Activated CD4-positive, alpha-beta memory T cell treated with anti-CD3 and anti-CD28 coated beads for 36 hours (primary cell): ENCODE measurements around the gene FPGT. TPM values are rescaled to one million over a fixed set of nuclear protein-coding genes. Genes with fewer than 3 reads are reported as not detected.
"Not testable (repeated sequence)": the region's sequence is repeated elsewhere in the genome, so short reads cannot be mapped to it uniquely, and the experiment has no call there.

Source experiments
- CTCF ChIA-PET: fragments of 350-600 bp; sonication (Branson Sonifier 250); formaldehyde crosslinking; loops from one replicate; lab custom pipeline; 2021; ENCODE audit warnings: antibody characterized with exemption, inconsistent platforms; lab: Charles Lee
- POLR2A ChIA-PET: fragments of 350-600 bp; sonication (Branson Sonifier 250); formaldehyde crosslinking; loops from one replicate; lab custom pipeline; 2021; ENCODE audit warnings: antibody characterized with exemption; lab: Charles Lee
- DNase-seq: peaks from one replicate; pipeline ENCODE4 v3.0.0-alpha.2; 2020
- H3K27ac Mint-ChIP-seq: one replicate; pipeline ENCODE4 v1.8.0; 2021; ENCODE audit warnings: mixed read lengths
- H3K27me3 Mint-ChIP-seq: one replicate; pipeline ENCODE4 v1.8.0; 2021; ENCODE audit warnings: mixed read lengths
- H3K36me3 Mint-ChIP-seq: one replicate; pipeline ENCODE4 v1.8.0; 2021; ENCODE audit warnings: mixed read lengths
- H3K4me1 Mint-ChIP-seq: one replicate; pipeline ENCODE4 v1.8.0; 2021; ENCODE audit warnings: low read depth, mixed read lengths
- H3K4me3 Mint-ChIP-seq: one replicate; pipeline ENCODE4 v1.8.0; 2021; ENCODE audit warnings: mild to moderate bottlenecking, mixed read lengths
- H3K9me3 Mint-ChIP-seq: one replicate; pipeline ENCODE4 v1.8.0; 2021; ENCODE audit warnings: mixed read lengths
- intact Hi-C: fragments of 100-400 bp; cut with micrococcal nuclease; formaldehyde crosslinking; loops from one replicate; pipeline ENCODE4 v1.15.1; 2023
- total RNA-seq, 2 experiments: library from RNA; stranded (reverse); gene quantifications; one replicate each; pipeline ENCODE4 v1.2.3, GENCODE V29; 2021

FPGT gene
- total RNA-seq, 2 experiments from 2014 or later = 9.0 to 10.4 TPM

- H3K4me3 Mint-ChIP-seq = no peak overlapping the region
- H3K4me1 Mint-ChIP-seq = no peaks in the 10 kb centered on the region
- ChIA-PET CTCF (no interaction called here), POLR2A (no interaction called here)
- H3K27ac Mint-ChIP-seq = no peak overlapping the region
- H3K36me3 Mint-ChIP-seq = peaks cover 14% of the 10 kb centered on the region
- peaks cover 38% of the 10 kb centered on the region for H3K9me3 Mint-ChIP-seq
- no peak for DNase-seq
- H3K27me3 Mint-ChIP-seq = no peaks in the 10 kb centered on the region
- intact Hi-C loops = no loop called here
These were observed 24.7 kb downstream of the FPGT start for GRCh38 chr1:74222701-74223100.

GRCh38 chr1:74223453-74223852 is 25.4 kb downstream of the FPGT start:
- POLR2A ChIA-PET = no interaction called here
- H3K27ac Mint-ChIP-seq = no peak overlapping the region
- intact Hi-C loops = no loop called here
- CTCF ChIA-PET = no interaction called here
- H3K4me1 Mint-ChIP-seq = no peaks in the 10 kb centered on the region
- peaks cover 42% of the 10 kb centered on the region for H3K9me3 Mint-ChIP-seq
- no peaks in the 10 kb centered on the region for H3K27me3 Mint-ChIP-seq
- H3K4me3 Mint-ChIP-seq = no peak overlapping the region
- peaks cover 14% of the 10 kb centered on the region for H3K36me3 Mint-ChIP-seq
- DNase-seq = no peak

GRCh38 chr1:74235153-74235552 is 37.1 kb downstream of the FPGT start, which contains the start of gene TNNI3K:
TNNI3K (plus strand) TSS chr1:74235387; CDS start chr1:74235452, 65 bp downstream.
- Mint-ChIP-seq H3K27ac (no peak within 1 kb of the TSS), H3K27me3 (no peaks in the 10 kb centered on the region), H3K36me3 (no peaks in the 10 kb centered on the region), H3K4me3 (no peak within 1 kb of the TSS), H3K4me1 (no peaks in the 10 kb centered on the region), H3K9me3 (peaks cover 6% of the 10 kb centered on the region)
- DNase-seq = no peak
- intact Hi-C loops = no loop called here
- ChIA-PET CTCF (no interaction called here), POLR2A (no interaction called here)

GRCh38 chr1:74236440-74236839 is 38.4 kb downstream of the FPGT start:
- ChIA-PET CTCF (no interaction called here), POLR2A (no interaction called here)
- H3K9me3 Mint-ChIP-seq = peaks cover 3% of the 10 kb centered on the region
- no peaks in the 10 kb centered on the region for H3K4me1 Mint-ChIP-seq
- no peak for DNase-seq
- intact Hi-C loops = no loop called here
- no peaks in the 10 kb centered on the region for H3K27me3 Mint-ChIP-seq
- no peak overlapping the region for H3K27ac Mint-ChIP-seq
- H3K4me3 Mint-ChIP-seq = no peak overlapping the region
- no peaks in the 10 kb centered on the region for H3K36me3 Mint-ChIP-seq

- CTCF ChIA-PET = no interaction called here
- H3K27ac Mint-ChIP-seq = no peak overlapping the region
- H3K4me3 Mint-ChIP-seq = no peak overlapping the region
- intact Hi-C loops = no loop called here
- no peaks in the 10 kb centered on the region for H3K36me3 Mint-ChIP-seq
- no peaks in the 10 kb centered on the region for H3K27me3 Mint-ChIP-seq
- H3K9me3 Mint-ChIP-seq = peaks cover 3% of the 10 kb centered on the region
- no peak for DNase-seq
- no peaks in the 10 kb centered on the region for H3K4me1 Mint-ChIP-seq
- POLR2A ChIA-PET = no interaction called here
These were observed 39.0 kb downstream of the FPGT start for GRCh38 chr1:74237035-74237434.

GRCh38 chr1:74237787-74238186 is 39.7 kb downstream of the FPGT start:
- ChIA-PET CTCF (no interaction called here), POLR2A (no interaction called here)
- H3K36me3 Mint-ChIP-seq = no peaks in the 10 kb centered on the region
- no peak overlapping the region for H3K27ac Mint-ChIP-seq
- H3K27me3 Mint-ChIP-seq = no peaks in the 10 kb centered on the region
- H3K9me3 Mint-ChIP-seq = no peaks in the 10 kb centered on the region
- no peak for DNase-seq
- H3K4me1 Mint-ChIP-seq = no peaks in the 10 kb centered on the region
- no peak overlapping the region for H3K4me3 Mint-ChIP-seq
- intact Hi-C loops = no loop called here

GRCh38 chr1:74245168-74245772 is 47.2 kb downstream of the FPGT start:
- CTCF ChIA-PET = no interaction called here
- intact Hi-C loops = no loop called here
- no peaks in the 10 kb centered on the region for H3K4me1 Mint-ChIP-seq

GRCh38 chr1:74246315-74246714 is 48.3 kb downstream of the FPGT start:
- DNase-seq = no peak
- ChIA-PET CTCF (no interaction called here), POLR2A (no interaction called here)

More at GRCh38 chr1:74245168-74245772, 47.2 kb downstream of the FPGT start:
- no peaks in the 10 kb centered on the region for H3K27me3 Mint-ChIP-seq
- H3K36me3 Mint-ChIP-seq = no peaks in the 10 kb centered on the region
- DNase-seq = no peak
- H3K27ac Mint-ChIP-seq = no peak overlapping the region
- no peaks in the 10 kb centered on the region for H3K9me3 Mint-ChIP-seq
- H3K4me3 Mint-ChIP-seq = no peak overlapping the region
- POLR2A ChIA-PET = no interaction called here

GRCh38 chr1:74247881-74248528 is 50.0 kb downstream of the FPGT start:
- intact Hi-C loops = no loop called here
- H3K4me3 Mint-ChIP-seq = no peak overlapping the region
- no peak overlapping the region for H3K27ac Mint-ChIP-seq
- no peaks in the 10 kb centered on the region for H3K9me3 Mint-ChIP-seq
- DNase-seq = no peak
- H3K4me1 Mint-ChIP-seq = no peaks in the 10 kb centered on the region
- ChIA-PET CTCF (no interaction called here), POLR2A (no interaction called here)
- no peaks in the 10 kb centered on the region for H3K27me3 Mint-ChIP-seq
- H3K36me3 Mint-ChIP-seq = no peaks in the 10 kb centered on the region

More at GRCh38 chr1:74246315-74246714, 48.3 kb downstream of the FPGT start:
- intact Hi-C loops = no loop called here
- Mint-ChIP-seq H3K36me3 (no peaks in the 10 kb centered on the region), H3K4me3 (no peak overlapping the region), H3K27me3 (no peaks in the 10 kb centered on the region), H3K27ac (no peak overlapping the region), H3K4me1 (no peaks in the 10 kb centered on the region), H3K9me3 (no peaks in the 10 kb centered on the region)

GRCh38 chr1:74253243-74253824 is 55.3 kb downstream of the FPGT start:
- DNase-seq, H3K4me3 Mint-ChIP-seq, H3K9me3 Mint-ChIP-seq, CTCF ChIA-PET, H3K4me1 Mint-ChIP-seq, intact Hi-C loops, POLR2A ChIA-PET, H3K36me3 Mint-ChIP-seq, H3K27ac Mint-ChIP-seq, H3K27me3 Mint-ChIP-seq: not testable (repeated sequence)
